B cell (primary cell): ENCODE measurements around the gene PNCK. TPM values are rescaled to one million over a fixed set of nuclear protein-coding genes. Genes with fewer than 3 reads are reported as not detected.

Experiments
- ATAC-seq: fragments of 200-7000 bp; cut with Tn5 transposase; one replicate; pipeline ENCODE4 v1.10.0; 2021; ENCODE audit warnings: low read depth, mild to moderate bottlenecking, moderate number of reproducible peaks, moderate library complexity
- CTCF ChIA-PET: fragments of 350-600 bp; sonication (Branson Sonifier 250); formaldehyde crosslinking; loops from one replicate; lab custom pipeline; 2021; ENCODE audit warnings: antibody characterized with exemption, inconsistent platforms; lab: Charles Lee
- POLR2A ChIA-PET: fragments of 350-600 bp; sonication (Branson Sonifier 250); formaldehyde crosslinking; loops from one replicate; lab custom pipeline; 2021; ENCODE audit warnings: antibody characterized with exemption; lab: Charles Lee
- DNase-seq: peaks from one replicate; pipeline ENCODE4 v3.0.0; 2013
- H2AFZ ChIP-seq: 2 replicates; pipeline ENCODE4 v1.6.1; 2012; ENCODE audit warnings: mild to moderate bottlenecking, low read depth, low read length; ENCODE audit not compliant: insufficient read depth, poor library complexity, severe bottlenecking
- H3K27ac ChIP-seq, 2 donors: 1 replicate in 1 of 2; 2 replicates in 1 of 2; pipeline ENCODE4 v1.5.1; 2012 to 2013; ENCODE audit warnings: low read length in 2 of 2, mild to moderate bottlenecking in 2 of 2, moderate library complexity in 1 of 2
- H3K27me3 ChIP-seq, 4 experiments: fragments of 200-600 bp in 1 of 4; sonication (generic) in 1 of 4; replicated peaks in 1 of 4; 1 replicate in 2 of 4; 2 replicates in 2 of 4; pipeline versions ENCODE4 v1.6.1 to v1.7.0; 2013 to 2016; ENCODE audit warnings: low read length in 3 of 4, mild to moderate bottlenecking in 2 of 4, mixed read lengths in 1 of 4, moderate library complexity in 1 of 4; ENCODE audit not compliant: insufficient read depth in 4 of 4, control insufficient read depth in 3 of 4; ENCODE audit errors: control extremely low read depth in 1 of 4
- H3K36me3 ChIP-seq, 2 experiments: replicated peaks in 1 of 2; 1 replicate in 1 of 2; 2 replicates in 1 of 2; pipeline versions ENCODE4 v1.6.1 to v1.7.1; 2013; ENCODE audit warnings: low read length in 1 of 2; ENCODE audit not compliant: insufficient read depth in 2 of 2, control insufficient read depth in 1 of 2; ENCODE audit errors: control extremely low read depth in 1 of 2, extremely low read depth in 1 of 2
- H3K4me1 ChIP-seq, 2 donors: fragments of 200-600 bp in 1 of 2; sonication (generic) in 1 of 2; 1 replicate in 1 of 2; 2 replicates in 1 of 2; pipeline versions ENCODE4 v1.5.1 to v1.6.1; 2013 to 2017; ENCODE audit warnings: low read length in 2 of 2; ENCODE audit not compliant: control insufficient read depth in 2 of 2, insufficient read depth in 2 of 2
- H3K4me2 ChIP-seq: replicated peaks from 2 replicates; pipeline ENCODE3; 2012; ENCODE audit warnings: mild to moderate bottlenecking, low read depth, low read length; ENCODE audit not compliant: poor library complexity, severe bottlenecking
- H3K4me3 ChIP-seq, 5 experiments: fragments of 200-600 bp in 1 of 5; sonication (generic) in 1 of 5; 1 replicate in 3 of 5; 2 replicates in 2 of 5; pipeline versions ENCODE4 v1.5.1 to v1.7.0; 2011 to 2016; ENCODE audit warnings: low read length in 4 of 5, mild to moderate bottlenecking in 4 of 5, low read depth in 2 of 5, control low read depth in 1 of 5, moderate library complexity in 1 of 5; ENCODE audit not compliant: insufficient read depth in 1 of 5; ENCODE audit errors: control extremely low read depth in 1 of 5, extremely low read depth in 1 of 5
- H3K79me2 ChIP-seq: fragments of 200-600 bp; sonication (generic); one replicate; pipeline ENCODE4 v1.6.0; 2016; ENCODE audit warnings: low read length; ENCODE audit not compliant: control insufficient read depth, insufficient read depth
- H3K9ac ChIP-seq: fragments of 200-600 bp; sonication (generic); 2 replicates; pipeline ENCODE4 v1.6.1; 2017; ENCODE audit warnings: mild to moderate bottlenecking, low read length, moderate library complexity
- H3K9me3 ChIP-seq, 3 donors: one replicate each; pipeline versions ENCODE4 v1.6.1 to v1.7.1; 2013; ENCODE audit warnings: low read length in 2 of 3; ENCODE audit not compliant: control insufficient read depth in 2 of 3, insufficient read depth in 1 of 3; ENCODE audit errors: control extremely low read depth in 1 of 3
- H4K20me1 ChIP-seq: 2 replicates; pipeline ENCODE4 v1.6.0; 2012; ENCODE audit warnings: mild to moderate bottlenecking, low read length; ENCODE audit not compliant: insufficient read depth, control insufficient read depth, poor library complexity, severe bottlenecking
- H3K27ac Mint-ChIP-seq: one replicate; pipeline ENCODE4 v1.8.0; 2021; ENCODE audit warnings: mixed read lengths
- H3K27me3 Mint-ChIP-seq: one replicate; pipeline ENCODE4 v1.8.0; 2021; ENCODE audit warnings: mixed read lengths
- H3K4me1 Mint-ChIP-seq: one replicate; pipeline ENCODE4 v1.8.0; 2021; ENCODE audit warnings: mixed read lengths
- H3K4me3 Mint-ChIP-seq: one replicate; pipeline ENCODE4 v1.8.0; 2021; ENCODE audit warnings: mixed read lengths
- H3K9me3 Mint-ChIP-seq: one replicate; pipeline ENCODE4 v1.8.0; 2022; ENCODE audit warnings: mixed read lengths; ENCODE audit not compliant: insufficient read depth
- CTCF ChIP-seq: fragments of 200-600 bp; IDR thresholded peaks from one replicate; pipeline ENCODE4 v1.8.0; 2022; ENCODE audit warnings: antibody characterized with exemption, mild to moderate bottlenecking
- EZH2 ChIP-seq: IDR thresholded peaks from 2 replicates; pipeline ENCODE4 v1.6.1; 2012; ENCODE audit warnings: borderline replicate concordance, low read depth, mild to moderate bottlenecking, moderate library complexity, low read length; ENCODE audit not compliant: insufficient read depth, poor library complexity, severe bottlenecking
- WGBS: methylation state at CpG from one replicate; pipeline ENCODE4 v1.1.5; 2013; ENCODE audit warnings: missing lambda C conversion rate; ENCODE audit not compliant: insufficient coverage; 5-methylcytosine and 5-hydroxymethylcytosine counted together
- intact Hi-C: fragments of 100-400 bp; cut with micrococcal nuclease; formaldehyde crosslinking; loops from one replicate; pipeline ENCODE4 v1.10.0; 2022
- polyA plus RNA-seq: library from polyadenylated mRNA; depleted of rRNA; stranded (reverse); fragments of >200 nt; gene quantifications from 2 replicates; pipeline ENCODE4 v1.2.3, GENCODE V29; 2012
- total RNA-seq, 2 donors: library from RNA; stranded (reverse); fragments of 120-200 nt in 1 of 2; gene quantifications; 1 replicate in 1 of 2; 2 replicates in 1 of 2; pipeline versions ENCODE4 v1.2.3 to v1.2.4, GENCODE V29; 2013 to 2022

PNCK gene
- total and polyA plus RNA-seq, 2 donors (not counting 1 experiment from before 2014, with no cell fraction given), result 0.99 TPM; not detected in 1

GRCh38 chrX:153646620-153647373, 26.8 kb downstream of the PNCK start, which contains the start of gene DUSP9:
Gene DUSP9, plus strand, starts transcription at chrX:153647203. Its CDS starts 751 bp downstream, at chrX:153647954.
- H3K4me2 ChIP-seq, result peak within 1 kb of the TSS; percentile 70
- ChIA-PET POLR2A (interaction anchor here (0.6 kb wide), 1 partner anchor 254 kb away, joined by 4 read pairs; no protein-coding TSS in a partner anchor), CTCF (interaction anchor here (0.7 to 6.3 kb wide), 8 partner anchors 10 to 107 kb away, joined by 3 to 25 read pairs (median 4); no protein-coding TSS in a partner anchor)
- H2AFZ ChIP-seq, result peak within 1 kb of the TSS; percentile 42
- DNase-seq (peak; percentile 41), ATAC-seq (no peak)
- peak within 1 kb of the TSS in 3 of 5 experiments; percentile 11 to 33 (median 12) for H3K4me3 ChIP-seq
- Mint-ChIP-seq H3K4me3 (peak within 1 kb of the TSS; percentile 63), H3K27ac (no peak within 1 kb of the TSS), H3K9me3 (no peaks in the 10 kb centered on the region), H3K4me1 (peaks cover 12% of the 10 kb centered on the region), H3K27me3 (peaks cover 11% of the 10 kb centered on the region)
- no peaks in the 10 kb centered on the region for H3K79me2 ChIP-seq
- H3K36me3 ChIP-seq, result no peaks in the 10 kb centered on the region
- no peaks in the 10 kb centered on the region for H4K20me1 ChIP-seq
- H3K9me3 ChIP-seq, result no peaks in the 10 kb centered on the region
- H3K27me3 ChIP-seq, result peaks cover 0 to 55% (median 13%) of the 10 kb centered on the region in 4 experiments
- 5% methylated on average over 37 of the region's 53 CpGs for WGBS
- TF ChIP-seq CTCF (no peak), EZH2 (no peak)
- peaks cover 11 to 26% of the 10 kb centered on the region in 2 donors for H3K4me1 ChIP-seq
- intact Hi-C loops, result loop anchor here (5.0 kb wide), 1 partner anchor 34 kb away; no protein-coding TSS in a partner anchor
- H3K27ac ChIP-seq, result no peak within 1 kb of the TSS
- H3K9ac ChIP-seq, result no peak within 1 kb of the TSS
